ENCODE results near the gene DOCK4.
"Not testable (repeated sequence)": the region's sequence is repeated elsewhere in the genome, so short reads cannot be mapped to it uniquely, and the experiment has no call there.

Gene DOCK4

GRCh38 chr7:111929264-111929663, 276.9 kb downstream of the DOCK4 start:
- no peak for DNase-seq

DNA sequence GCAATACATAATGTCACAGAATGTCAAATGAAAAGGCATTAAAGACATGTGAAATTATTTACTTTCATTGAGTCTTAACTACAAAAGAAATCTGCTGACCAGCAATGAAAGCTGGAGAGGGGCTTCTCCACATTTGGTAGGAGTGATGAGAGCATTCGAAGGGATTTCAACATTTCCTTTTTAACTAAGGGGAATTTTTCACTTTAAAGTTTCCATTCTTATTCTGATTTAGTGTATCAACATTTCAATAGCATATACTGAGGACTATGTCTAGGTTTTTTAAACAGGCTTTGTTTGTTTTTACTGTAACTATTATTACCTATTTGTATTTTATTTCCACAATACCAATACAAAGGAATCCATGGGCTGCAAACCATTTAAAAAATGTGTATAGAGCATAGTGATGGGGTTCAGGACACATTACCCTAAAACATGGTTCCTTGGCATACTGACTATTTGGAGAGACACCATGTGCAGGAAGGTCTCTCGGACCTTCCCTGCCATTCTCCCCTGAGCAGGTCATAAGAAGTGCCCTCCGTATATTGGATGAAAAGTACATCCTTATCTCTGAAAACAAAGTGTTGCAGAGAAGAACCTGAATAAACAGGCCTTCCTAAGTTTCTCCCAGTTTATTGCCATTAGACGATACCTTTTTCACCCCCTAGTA, 278.7 kb downstream of the DOCK4 start:
- DNase-seq, result no peak

DNA sequence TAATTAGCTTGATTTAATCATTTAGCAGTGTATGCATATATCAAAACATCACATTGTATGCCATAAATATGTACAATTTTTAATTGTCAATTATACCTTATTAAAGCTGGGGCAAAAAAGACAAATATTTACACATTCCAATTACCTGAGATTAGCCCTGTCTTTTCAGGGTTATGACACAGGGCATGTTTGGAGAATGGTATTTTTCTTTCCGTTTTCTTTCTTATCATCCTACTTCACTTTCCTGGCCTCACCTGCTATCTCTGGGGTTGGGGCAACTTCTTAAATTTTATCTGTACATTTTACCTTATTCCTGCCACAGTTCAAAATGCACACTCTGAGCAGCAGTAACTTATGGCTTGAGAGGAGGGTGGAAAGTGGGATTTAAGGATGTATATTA, 285.9 kb downstream of the DOCK4 start:
- no peak for DNase-seq

GRCh38 chr7:111919631-111920179, 286.5 kb downstream of the DOCK4 start:
- DNase-seq, result no peak

DNA sequence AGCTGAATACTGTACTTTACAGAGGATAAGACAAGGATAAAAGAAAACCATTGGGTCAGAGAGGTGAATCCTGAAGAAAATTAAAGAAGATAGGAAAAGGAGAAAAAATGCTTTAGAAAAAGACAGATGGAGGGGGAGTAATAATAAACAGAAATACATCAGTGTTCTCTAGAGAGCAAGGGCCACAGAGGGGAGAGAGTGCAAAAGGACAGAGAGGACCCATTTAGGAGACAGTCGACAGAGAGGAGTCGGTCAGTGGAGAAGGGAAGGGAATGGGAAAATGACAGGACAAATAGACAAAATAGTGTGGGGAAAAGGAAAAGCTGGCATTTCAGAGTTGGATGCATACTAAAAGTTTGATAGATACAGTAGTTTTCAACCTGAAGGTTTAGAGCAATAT, 287.0 kb downstream of the DOCK4 start:
- no peak for DNase-seq

DNA sequence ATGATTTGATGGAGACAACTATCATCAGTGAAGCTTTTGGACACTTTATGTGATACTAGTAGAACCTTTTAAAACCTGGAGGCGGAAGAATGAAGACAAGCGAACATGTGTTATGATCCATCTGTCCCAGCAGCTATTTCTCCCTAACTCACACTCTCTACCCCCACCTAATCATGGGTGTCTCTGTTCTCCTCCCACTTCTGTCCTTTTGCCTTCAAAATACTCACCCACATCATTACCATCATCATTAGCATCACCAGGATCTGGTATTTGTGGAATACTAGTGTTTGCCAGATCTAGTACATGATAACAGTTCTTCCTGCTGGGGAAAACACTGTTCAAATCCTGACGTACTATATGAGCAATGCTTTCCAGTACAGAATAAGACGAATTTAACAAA, 287.7 kb downstream of the DOCK4 start:
- no peak for DNase-seq

DNA sequence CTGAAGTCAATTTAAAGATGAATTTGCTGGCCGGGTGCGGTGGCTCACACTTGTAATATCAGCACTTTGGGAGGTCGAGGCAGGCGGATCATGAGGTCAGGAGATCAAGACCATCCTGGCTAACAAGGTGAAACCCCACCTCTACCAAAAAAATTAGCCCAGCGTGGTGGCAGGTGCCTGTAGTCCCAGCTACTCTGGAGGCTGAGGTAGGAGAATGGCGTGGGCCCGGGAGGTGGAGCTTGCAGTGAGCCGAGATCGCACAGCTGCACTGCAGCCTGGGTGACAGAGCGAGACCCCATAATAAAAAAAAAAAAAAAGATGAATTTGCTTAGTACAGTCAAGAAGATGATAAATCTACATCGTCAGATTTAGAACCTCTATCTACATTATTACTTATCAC, 288.8 kb downstream of the DOCK4 start:
- not testable (repeated sequence) for DNase-seq

- no peak for DNase-seq
Observed at GRCh38 chr7:111914291-111914690, 291.9 kb downstream of the DOCK4 start.

DNA sequence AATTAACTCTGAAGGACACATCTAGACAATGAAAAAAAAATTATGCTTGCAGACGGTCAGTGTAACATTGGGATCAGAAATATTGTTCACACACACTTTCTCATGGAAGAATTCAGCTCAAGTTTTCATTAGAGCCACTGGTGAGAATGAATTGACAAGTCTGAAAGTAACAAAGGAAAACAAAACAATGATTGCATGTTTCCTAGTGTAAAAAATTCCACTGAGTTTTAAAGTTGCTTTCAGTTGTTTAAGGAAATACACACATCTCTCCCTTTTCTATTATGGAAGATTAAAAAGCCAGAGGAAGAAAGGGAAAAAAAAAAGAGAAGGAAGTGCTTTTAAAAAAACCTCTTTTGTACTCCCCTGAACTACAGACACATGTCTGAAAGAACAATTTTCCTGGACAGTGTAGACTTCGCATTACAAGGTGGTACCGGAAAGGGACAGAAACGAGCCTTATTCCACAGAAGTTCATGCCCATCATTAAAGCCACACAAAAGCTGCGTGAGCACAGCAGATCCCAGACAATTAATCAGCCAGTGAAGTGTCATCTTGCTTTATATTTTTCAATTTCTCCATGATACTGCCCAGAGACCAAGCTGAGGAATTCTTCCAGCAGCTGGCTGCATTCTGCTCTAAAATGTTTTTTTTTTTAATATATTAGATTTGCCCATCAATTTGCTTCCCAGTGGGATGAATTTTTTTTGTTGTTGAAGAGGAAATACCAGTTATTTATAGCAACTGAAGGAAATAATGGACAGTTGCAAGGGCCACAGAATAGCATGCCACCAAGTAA, 294.8 kb downstream of the DOCK4 start:
- no peak for DNase-seq

DNA sequence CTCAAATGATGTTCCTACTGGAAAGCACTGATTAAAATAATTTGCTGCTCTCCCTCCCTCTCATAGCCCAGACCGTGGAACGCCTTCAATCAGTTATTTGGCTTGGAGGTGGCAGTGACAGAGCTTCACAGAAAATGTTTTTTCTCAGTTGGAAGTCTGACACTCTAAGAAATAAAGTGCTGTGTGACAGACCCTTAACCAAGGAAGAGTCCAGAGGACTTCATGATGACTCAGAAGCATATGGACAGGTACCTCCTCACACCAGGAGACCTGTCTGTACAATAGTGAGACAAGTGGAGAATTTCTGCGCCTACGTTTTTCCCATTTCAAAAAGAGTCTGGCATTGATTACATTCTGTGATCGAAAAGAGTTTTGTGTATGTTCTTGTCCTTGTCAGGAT, 295.5 kb downstream of the DOCK4 start:
- no peak for DNase-seq

DNA sequence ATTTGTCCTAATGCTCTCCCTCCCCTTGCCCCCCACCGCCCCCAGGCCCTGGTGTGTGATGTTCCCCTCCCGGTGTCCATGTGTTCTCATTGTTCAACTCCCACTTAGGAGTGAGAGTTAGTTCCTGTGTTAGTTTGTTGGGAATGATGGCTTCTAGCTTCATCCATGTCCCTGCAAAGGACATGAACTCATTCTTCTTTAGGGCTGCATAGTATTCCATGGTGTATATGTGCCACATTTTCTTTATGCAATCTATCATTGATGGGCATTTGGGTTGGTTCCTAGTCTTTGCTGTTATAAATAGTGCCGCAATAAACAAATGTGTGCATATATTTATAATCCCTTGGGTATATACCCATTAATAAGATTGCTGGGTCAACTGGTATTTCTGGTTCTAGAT, 297.5 kb downstream of the DOCK4 start:
- DNase-seq, result not testable (repeated sequence)

- no peak for DNase-seq
Observed at GRCh38 chr7:111903797-111904196, 302.4 kb downstream of the DOCK4 start.

GRCh38 chr7:111903016-111903415, 303.2 kb downstream of the DOCK4 start:
- DNase-seq, result no peak

GRCh38 chr7:111900283-111900682, 305.9 kb downstream of the DOCK4 start:
- DNase-seq, result no peak

DNA sequence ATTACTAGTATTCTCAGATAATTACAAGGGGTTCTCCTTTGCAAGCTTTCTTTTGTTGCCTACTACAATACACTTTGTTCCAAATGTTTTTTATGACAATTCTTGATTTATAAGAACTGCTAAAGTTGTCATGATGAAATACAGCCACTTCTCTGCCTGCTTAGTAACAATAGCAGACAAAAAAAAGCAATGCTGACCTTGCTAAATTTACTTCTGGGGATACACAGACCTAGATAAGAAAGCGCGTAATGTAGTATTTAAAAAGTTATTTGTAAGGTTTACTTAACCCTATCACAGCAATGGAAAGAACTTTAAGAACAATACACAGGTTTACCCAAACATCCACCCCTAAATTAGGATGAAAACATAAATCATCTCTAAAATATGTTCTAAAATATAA, 311.1 kb downstream of the DOCK4 start:
- DNase-seq, result no peak

- no peak for DNase-seq
Observed at GRCh38 chr7:111894518-111894917, 311.7 kb downstream of the DOCK4 start.

DNA sequence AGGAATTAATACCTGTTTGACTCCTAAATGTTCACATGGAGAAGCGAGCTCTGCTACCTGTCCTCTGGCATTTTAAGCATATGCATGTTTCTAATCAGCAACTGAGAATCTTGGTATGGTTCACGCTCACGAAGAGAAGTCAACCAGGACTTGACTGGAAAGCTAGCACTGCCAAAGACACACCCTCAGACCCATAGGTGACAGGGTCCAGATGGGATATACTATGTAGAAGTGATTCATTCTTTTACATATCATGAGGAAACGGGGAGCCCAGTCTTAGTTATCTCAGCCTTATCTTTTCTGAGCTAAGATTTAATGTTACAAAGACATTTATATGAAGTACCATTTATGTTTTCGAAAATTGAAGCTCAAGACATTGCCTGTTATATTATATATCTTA, 313.0 kb downstream of the DOCK4 start:
- no peak for DNase-seq

DNA sequence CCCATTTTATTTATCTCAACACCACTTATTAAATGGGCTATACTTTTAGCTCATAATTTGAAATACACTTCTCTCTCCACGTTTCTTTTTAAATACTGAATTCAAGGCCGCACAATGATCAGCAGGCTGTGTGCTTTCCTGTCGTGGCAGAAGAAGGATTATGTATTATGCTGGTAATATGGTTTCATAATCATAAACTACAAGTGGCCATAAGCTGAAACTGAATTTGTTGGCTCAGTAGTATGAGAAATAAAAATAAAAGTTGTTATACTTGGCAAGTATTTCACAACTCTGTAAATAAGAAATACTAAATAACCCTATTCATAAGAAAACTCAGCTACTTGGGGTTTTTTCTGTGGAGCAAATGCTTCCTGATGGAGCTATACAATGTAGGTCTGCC, 313.6 kb downstream of the DOCK4 start:
- DNase-seq, result no peak

- DNase-seq, result no peak
Observed at GRCh38 chr7:111887734-111888133, 318.5 kb downstream of the DOCK4 start.

- no peak for DNase-seq
Observed at GRCh38 chr7:111886233-111886632, 320.0 kb downstream of the DOCK4 start.

- DNase-seq, result no peak
Observed at GRCh38 chr7:111883241-111883640, 323.0 kb downstream of the DOCK4 start.

GRCh38 chr7:111878785-111879184, 327.4 kb downstream of the DOCK4 start:
- no peak for DNase-seq

GRCh38 chr7:111877931-111878330, 328.3 kb downstream of the DOCK4 start:
- DNase-seq, result no peak

GRCh38 chr7:111873963-111874690, 332.1 kb downstream of the DOCK4 start:
- DNase-seq, result no peak
